Osteocyte (in vitro differentiated cells): ENCODE data around the gene PDE10A. TPM values are rescaled to one million over a fixed set of nuclear protein-coding genes. Genes with fewer than 3 reads are reported as not detected.

Experiments
- DNase-seq: peaks from one replicate; pipeline ENCODE4 v3.0.0; 2021; ENCODE audit warnings: mixed read lengths; ENCODE audit not compliant: unreplicated experiment; ENCODE audit errors: extremely low spot score
- H3K27ac Mint-ChIP-seq: one replicate; pipeline ENCODE4 v1.8.0; 2021; ENCODE audit warnings: mild to moderate bottlenecking, mixed read lengths; ENCODE audit not compliant: unreplicated experiment
- H3K27me3 Mint-ChIP-seq: one replicate; pipeline ENCODE4 v1.8.0; 2021; ENCODE audit warnings: mixed read lengths; ENCODE audit not compliant: unreplicated experiment
- H3K36me3 Mint-ChIP-seq: one replicate; pipeline ENCODE4 v1.8.0; 2021; ENCODE audit warnings: mixed read lengths; ENCODE audit not compliant: unreplicated experiment
- H3K4me1 Mint-ChIP-seq: one replicate; pipeline ENCODE4 v1.8.0; 2021; ENCODE audit warnings: mixed read lengths; ENCODE audit not compliant: unreplicated experiment
- H3K4me3 Mint-ChIP-seq: one replicate; pipeline ENCODE4 v1.8.0; 2021; ENCODE audit warnings: mild to moderate bottlenecking, moderate library complexity, mixed read lengths; ENCODE audit not compliant: unreplicated experiment
- H3K9me3 Mint-ChIP-seq: one replicate; pipeline ENCODE4 v1.8.0; 2021; ENCODE audit warnings: mixed read lengths; ENCODE audit not compliant: unreplicated experiment
- total RNA-seq: library from RNA; stranded (reverse); gene quantifications from 2 replicates; pipeline ENCODE4 v1.2.1, GENCODE V29; 2021
- TF ChIP-seq, protein P1 (sequence below): fragments of 200-600 bp; sonication (generic); IDR thresholded peaks from 2 replicates; pipeline ENCODE4 v1.5.0; 2021; ENCODE audit warnings: antibody characterized with exemption, mild to moderate bottlenecking, moderate library complexity

The PDE10A gene
- total RNA-seq, 1 donor from 2014 or later, result 9.8 TPM

DNA sequence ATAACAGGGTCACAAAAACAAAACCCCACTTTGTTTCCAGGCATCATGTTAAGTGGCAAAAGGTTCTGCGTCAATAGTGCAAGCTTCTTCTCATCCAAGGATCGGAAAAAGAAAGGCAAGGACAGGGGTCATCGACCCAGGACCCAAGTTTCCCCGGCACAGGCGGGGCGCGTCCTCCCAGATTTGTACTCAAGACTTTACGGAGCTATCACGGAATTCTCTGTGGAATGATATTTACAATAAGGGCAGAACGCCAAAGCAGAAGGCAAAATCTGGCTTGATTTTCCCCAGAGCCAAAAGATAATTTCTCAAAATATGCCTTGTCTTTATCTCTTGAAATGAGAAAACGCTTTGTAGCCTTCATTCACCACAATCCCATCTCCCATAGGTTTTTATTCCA, 25.5 kb downstream of the PDE10A start:
- TF ChIP-seq, protein P1, sequence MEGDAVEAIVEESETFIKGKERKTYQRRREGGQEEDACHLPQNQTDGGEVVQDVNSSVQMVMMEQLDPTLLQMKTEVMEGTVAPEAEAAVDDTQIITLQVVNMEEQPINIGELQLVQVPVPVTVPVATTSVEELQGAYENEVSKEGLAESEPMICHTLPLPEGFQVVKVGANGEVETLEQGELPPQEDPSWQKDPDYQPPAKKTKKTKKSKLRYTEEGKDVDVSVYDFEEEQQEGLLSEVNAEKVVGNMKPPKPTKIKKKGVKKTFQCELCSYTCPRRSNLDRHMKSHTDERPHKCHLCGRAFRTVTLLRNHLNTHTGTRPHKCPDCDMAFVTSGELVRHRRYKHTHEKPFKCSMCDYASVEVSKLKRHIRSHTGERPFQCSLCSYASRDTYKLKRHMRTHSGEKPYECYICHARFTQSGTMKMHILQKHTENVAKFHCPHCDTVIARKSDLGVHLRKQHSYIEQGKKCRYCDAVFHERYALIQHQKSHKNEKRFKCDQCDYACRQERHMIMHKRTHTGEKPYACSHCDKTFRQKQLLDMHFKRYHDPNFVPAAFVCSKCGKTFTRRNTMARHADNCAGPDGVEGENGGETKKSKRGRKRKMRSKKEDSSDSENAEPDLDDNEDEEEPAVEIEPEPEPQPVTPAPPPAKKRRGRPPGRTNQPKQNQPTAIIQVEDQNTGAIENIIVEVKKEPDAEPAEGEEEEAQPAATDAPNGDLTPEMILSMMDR, result no peak
- Mint-ChIP-seq H3K36me3 (no peaks in the 10 kb centered on the region), H3K9me3 (no peaks in the 10 kb centered on the region), H3K27me3 (no peaks in the 10 kb centered on the region), H3K4me3 (no peak overlapping the region), H3K4me1 (peaks cover 28% of the 10 kb centered on the region), H3K27ac (no peak overlapping the region)
- DNase-seq, result no peak

DNA sequence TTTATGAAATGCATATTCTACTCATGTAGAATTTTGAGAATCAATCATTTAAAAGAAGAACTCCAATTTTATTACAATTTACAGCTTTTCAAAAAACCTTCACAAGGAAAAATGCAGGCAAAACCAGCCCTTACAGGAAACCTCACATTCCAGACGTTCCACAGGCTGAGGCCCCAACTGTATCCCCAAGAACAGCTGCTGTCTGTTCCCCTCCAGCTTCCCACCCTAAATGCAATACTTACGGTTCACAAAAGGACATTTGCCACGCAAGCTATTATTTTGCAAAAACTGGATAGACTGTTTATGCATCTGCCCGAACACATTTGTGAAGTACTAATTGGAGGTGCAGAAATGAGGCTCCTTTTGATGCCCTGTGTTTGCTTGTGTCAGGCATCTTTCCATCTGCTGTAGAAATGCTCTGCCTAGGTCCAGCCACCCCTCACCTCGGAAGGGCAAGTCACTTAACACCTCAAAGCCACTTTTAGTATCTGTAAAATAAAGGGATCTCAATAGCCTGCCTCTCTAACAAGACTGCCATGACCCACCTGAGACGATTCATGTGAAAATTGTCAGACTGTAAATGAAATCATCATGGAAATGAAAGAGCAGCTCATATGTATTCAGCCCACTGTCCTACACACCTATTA, 26.5 kb downstream of the PDE10A start:
- no peaks in the 10 kb centered on the region for H3K36me3 Mint-ChIP-seq
- H3K4me3 Mint-ChIP-seq, result peak overlapping the region; percentile 12
- peaks cover 28% of the 10 kb centered on the region for H3K4me1 Mint-ChIP-seq
- no peak for DNase-seq
- H3K9me3 Mint-ChIP-seq, result no peaks in the 10 kb centered on the region
- TF ChIP-seq, protein P1, result no peak
- H3K27me3 Mint-ChIP-seq, result no peaks in the 10 kb centered on the region
- peak overlapping the region; percentile 60 for H3K27ac Mint-ChIP-seq

DNA sequence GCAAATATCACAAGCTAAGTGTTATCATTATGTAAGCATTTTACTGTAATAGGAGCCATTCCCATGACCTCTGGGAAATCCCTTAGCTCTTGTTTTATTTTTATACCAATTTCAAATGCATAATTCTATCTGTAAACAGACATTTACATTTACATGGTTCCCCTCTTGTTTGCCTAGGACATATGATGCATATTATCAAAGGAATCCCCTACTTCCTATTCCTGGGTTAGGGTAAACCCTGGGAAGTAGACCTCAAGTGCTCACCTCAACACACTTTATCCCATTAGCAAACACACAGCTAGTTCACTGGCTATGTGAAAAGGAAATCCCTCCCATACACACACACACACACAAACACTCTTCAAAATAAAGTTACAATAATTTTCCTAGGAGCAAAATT, 27.1 kb downstream of the PDE10A start:
- H3K36me3 Mint-ChIP-seq, result no peaks in the 10 kb centered on the region
- H3K4me3 Mint-ChIP-seq, result peak overlapping the region; percentile 12
- no peaks in the 10 kb centered on the region for H3K9me3 Mint-ChIP-seq
- peaks cover 28% of the 10 kb centered on the region for H3K4me1 Mint-ChIP-seq
- DNase-seq, result no peak
- H3K27ac Mint-ChIP-seq, result peak overlapping the region; percentile 60
- TF ChIP-seq, protein P1, result no peak
- no peaks in the 10 kb centered on the region for H3K27me3 Mint-ChIP-seq

DNA sequence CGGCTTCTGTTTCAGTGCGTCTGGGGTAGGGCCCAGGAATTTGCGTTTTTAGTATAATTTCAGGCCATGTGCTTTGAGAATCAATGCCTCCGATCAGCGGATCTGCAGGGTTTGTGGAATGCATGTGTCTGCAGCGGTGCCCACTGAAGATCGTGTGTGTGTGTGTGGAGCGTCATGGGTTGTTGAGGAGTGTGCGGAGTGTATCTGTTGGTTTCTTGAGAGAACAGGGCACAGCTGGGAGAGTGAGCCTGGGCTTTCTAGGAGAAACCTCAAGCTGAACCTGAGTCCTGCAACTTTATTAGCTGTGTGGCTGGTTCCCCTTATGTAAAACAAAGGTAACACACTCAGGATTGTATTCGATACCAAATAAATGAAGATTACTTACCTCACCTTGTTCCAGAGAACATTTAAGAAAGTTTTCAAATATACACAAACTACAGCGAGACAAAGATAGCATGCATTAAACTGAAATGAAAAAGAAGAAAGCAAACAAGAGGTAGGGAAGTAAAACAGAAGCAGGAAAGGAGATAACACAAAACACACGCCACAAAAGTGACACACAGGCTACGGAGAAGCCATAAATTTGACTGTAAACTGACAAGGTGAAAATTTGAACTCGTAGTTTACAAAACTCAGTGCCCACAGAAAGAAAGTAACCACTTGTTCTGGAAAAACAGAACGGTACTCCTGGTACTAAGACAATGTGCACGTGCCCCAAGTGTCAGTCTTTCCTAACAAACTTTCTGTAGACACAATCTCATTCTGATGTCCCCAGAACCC, 28.8 kb downstream of the PDE10A start:
- Mint-ChIP-seq H3K4me3 (no peak overlapping the region), H3K9me3 (no peaks in the 10 kb centered on the region), H3K36me3 (no peaks in the 10 kb centered on the region), H3K27me3 (no peaks in the 10 kb centered on the region), H3K4me1 (peaks cover 40% of the 10 kb centered on the region), H3K27ac (no peak overlapping the region)
- TF ChIP-seq, protein P1, result no peak
- DNase-seq, result no peak

DNA sequence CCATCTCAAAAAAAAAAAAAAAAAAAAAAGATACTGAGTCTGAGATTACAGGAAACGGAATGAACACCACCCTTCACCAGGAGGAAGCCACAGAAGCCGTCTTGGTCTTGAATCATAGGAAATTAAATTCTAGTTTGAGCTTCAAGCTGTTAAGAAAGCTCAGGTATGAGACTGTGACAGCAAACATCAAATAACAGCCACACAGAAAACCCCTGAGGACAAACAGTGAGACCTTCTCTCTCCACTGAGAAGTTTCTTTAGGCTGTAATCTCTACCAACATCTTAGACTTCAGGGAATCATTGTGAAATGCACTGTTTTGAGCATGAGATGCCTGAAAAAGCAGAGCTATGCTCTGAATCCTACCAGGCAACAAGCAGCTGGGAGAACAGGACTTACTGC, 30.8 kb downstream of the PDE10A start:
- Mint-ChIP-seq H3K36me3 (no peaks in the 10 kb centered on the region), H3K27ac (no peak overlapping the region), H3K27me3 (no peaks in the 10 kb centered on the region), H3K4me3 (no peak overlapping the region), H3K9me3 (no peaks in the 10 kb centered on the region), H3K4me1 (peaks cover 38% of the 10 kb centered on the region)
- no peak for DNase-seq
- TF ChIP-seq, protein P1, result no peak
